HG03097 (cell line): ENCODE measurements around the gene FTO.
"Not testable (repeated sequence)": the region's sequence is repeated elsewhere in the genome, so short reads cannot be mapped to it uniquely, and the experiment has no call there.

Experiments used
- ATAC-seq: cut with Tn5 transposase; IDR thresholded peaks from one replicate; pipeline ENCODE4 v1.9.1; 2021; ENCODE audit not compliant: unreplicated experiment, low FRiP score

FTO gene

GRCh38 chr16:53849994-53850393, 146.0 kb downstream of the FTO start:
- ATAC-seq, result no peak

DNA sequence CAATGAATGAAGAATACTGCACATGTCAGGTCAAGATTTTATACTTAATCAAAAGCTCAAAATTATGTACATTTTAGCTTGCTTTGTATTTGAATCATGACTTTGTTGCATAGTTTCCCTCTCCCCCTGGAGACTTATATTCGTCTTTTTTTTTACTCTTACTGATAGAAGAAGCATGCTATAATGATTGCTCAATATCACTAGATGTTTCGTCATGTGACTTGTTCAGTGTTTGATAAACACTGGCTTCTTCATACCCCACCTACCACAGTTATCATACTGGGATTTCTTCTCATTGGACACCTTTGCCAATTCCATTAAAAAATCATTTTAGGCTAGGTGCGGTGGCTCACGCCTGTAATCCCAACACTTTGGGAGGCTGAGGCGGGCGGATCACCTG, 148.7 kb downstream of the FTO start:
- ATAC-seq, result no peak

- no peak for ATAC-seq
Measured at GRCh38 chr16:53855056-53855455, 151.1 kb downstream of the FTO start.

DNA sequence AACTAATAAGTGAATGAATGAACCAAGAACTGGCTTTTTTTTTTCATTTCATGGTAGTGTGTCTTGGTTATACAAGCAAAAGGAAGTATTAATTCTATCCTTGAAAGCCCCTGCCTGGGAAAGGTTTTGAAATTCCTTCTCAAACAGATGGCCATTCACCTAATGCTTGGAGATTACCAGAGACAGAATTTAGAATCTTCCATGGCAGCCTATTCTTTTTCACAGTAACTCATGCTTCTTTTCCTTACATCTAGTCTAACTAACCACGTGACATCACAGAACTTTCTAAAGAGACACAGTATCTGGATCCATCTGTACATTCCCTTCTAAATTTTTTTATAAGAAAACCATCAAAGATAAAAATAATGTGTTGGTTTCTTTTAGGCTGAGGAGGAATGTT, 151.6 kb downstream of the FTO start:
- ATAC-seq, result no peak

DNA sequence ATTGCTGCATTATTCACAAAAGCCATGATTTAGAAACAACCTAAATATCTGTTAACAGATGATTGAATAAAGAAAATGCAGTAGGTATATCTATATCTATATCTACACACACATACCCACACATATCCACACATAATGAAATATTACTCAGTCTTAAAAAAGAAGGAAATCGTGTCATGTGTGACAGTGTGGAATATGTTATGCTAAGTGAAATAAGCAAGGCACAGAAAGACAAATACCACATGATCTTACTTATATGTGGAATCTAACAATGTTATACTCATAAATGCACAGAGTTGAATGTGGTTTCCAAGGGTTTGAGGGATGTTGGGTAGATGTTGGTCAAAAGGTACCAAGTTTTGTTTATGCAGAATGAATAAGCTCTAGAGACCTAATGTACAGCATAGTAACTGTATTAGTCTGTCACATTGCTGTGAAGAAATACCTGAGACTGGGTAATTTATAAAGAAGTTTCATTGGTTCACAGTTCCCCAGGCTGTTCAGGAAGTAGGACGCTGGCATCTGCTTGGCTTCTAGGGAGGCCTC, 156.1 kb downstream of the FTO start:
- ATAC-seq, result no peak

GRCh38 chr16:53863861-53864260, 159.9 kb downstream of the FTO start:
- ATAC-seq, result no peak

- no peak for ATAC-seq
Measured at GRCh38 chr16:53864819-53865493, 161.0 kb downstream of the FTO start.

DNA sequence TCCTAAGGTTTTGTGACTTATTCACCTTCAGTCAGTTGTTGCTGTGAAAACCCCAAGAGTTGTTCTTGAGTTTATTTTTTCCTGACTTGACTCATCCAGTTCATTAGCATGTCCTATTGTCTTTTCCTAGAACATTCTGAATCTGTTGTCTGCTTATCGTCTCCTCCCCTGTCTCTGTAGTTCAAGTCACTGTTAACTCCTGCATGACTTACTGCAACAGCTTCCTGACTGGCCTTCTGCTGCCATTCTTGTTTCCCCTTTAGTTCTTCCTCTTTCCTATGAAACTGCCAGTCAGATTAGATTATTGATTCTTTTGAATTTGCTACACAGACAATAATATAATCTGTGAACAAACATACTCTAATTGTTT, 161.5 kb downstream of the FTO start:
- ATAC-seq, result no peak

DNA sequence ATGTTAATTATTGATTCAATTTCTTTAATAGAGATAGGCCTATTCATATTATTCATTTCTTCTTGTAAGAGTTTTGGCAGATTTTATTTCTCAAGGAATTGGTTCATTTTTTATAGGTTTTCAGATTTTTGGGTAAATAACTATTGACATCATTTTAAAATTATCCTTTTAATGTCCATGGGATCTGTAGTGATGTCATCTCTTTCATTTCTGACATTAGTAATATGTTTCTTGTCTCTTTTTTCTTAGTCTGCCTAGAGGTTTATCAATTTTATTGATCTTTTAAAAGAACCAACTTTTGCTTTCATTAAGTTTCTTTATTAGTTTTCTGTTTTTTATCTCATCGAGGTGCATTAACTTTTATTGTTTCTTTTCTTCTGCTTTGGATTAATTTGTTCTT, 162.6 kb downstream of the FTO start:
- ATAC-seq, result no peak

GRCh38 chr16:53870831-53871230, 166.9 kb downstream of the FTO start:
- ATAC-seq, result no peak

GRCh38 chr16:53872248-53873221, 168.6 kb downstream of the FTO start:
- ATAC-seq, result no peak

DNA sequence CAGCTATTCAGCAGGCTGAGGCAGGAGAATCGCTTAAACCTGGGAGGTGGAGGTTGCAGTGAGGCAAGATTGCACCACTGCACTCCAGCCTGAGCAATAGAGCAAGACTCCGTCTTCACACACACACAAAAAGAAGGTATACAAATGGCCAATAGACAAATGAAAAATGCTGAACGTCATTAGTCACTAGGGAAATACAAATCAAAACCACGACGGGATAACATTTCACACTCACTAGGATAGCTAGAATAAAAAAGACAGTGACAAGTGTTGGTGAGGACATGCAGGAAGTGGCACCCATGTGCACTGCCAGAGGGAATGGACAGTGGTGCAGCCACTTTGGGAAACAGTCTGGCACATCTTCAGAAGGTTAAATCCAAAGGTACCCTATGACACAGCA, 172.9 kb downstream of the FTO start:
- ATAC-seq, result no peak

DNA sequence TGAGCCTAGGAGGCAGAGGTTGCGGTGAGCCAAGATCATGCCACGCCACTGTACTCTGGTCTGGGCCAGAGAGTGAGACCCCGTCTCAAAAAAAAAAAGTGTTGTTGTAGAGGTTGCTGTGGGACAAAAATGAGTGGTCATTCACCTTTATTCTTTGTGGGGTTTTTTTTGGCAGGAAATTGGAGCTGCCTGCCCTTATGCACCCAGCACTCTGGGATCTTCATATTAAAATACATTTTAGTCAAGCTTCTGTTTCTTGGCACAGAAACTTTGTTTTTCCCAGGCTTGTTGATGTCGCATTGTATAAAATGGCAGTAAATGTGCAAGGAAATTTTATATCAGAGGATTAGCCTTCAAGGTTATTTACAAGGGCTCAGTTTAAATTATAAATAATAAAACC, 174.3 kb downstream of the FTO start:
- no peak for ATAC-seq

GRCh38 chr16:53881371-53881770, 177.4 kb downstream of the FTO start:
- no peak for ATAC-seq

DNA sequence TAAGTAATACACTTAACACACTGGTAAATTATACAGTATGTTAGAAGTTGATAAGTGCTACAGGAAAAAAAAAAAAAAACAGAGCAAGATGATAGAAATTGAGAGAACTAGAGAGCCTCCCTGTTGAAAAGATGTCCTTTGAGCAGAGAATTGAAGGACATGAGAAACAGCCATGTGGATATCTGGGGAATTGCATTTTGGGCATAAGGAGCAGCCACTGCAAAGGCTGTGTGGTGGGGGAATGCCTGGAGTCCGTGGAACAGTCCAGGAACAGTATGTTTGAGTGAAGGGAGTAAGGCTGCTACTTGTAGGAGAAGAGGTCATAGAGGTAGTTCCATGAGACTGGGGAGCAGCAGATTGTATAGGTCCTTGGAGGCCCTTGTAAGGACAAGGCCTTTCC, 178.4 kb downstream of the FTO start:
- ATAC-seq, result no peak

DNA sequence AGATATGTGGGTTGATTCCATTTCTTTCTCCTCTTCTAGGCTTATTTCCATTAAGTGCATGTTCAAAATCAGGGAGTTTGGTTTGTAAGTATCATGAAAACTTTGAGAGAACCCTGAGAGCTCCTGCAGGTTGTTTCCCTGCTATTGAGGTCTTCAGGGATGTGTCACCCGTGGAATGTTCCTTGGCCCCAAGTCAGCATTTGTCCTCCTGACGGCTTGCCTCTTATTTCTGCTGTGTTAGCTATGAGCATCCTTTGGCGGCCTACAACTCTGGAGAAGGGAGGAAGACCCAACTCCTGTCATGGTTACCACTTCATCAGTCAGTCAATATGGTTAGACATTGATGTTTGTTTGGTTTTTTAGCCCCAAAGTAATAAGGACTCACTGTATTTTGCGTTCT, 180.8 kb downstream of the FTO start:
- no peak for ATAC-seq

DNA sequence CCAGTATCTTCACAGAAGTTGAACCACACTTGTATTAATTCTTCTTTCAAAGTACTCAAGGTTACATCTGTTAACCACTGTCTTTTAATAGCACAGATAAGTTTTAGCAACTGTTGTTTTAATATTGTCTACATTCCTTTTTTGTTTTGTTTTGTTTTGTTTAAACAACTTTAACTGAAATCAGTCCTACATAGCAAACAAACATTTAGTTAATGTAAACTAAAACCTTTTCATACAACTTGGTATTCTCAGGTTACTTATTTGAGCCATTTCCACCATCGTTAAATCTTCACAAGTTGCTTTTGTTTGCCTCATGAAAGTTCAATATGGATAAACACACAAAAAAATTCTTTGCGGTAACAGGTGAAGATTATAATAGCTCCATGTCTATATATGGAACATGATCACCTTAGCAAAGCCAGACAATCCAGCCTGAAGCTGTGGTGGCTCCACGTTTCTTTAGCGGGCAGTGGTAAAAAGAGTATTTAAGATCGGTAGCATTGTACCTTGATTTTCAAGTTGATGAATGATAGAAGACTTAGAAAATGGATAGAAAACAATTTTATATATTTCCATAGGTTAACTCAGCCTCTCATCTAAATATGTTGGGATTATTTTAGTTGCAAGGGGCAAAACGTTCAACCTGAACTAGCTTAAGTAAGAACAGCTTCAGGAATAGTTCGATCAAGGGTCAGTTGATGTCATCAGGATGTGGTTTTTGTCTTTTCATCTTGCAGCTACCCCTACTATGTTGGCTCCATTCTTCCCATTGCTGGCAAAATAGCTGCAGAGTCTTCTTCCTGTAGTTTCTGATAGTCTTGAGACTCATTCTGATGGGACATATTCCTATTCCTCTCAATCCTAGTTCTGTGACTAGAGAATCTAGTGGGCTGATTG, 182.8 kb downstream of the FTO start:
- no peak for ATAC-seq

- no peak for ATAC-seq
Measured at GRCh38 chr16:53888222-53888621, 184.3 kb downstream of the FTO start.

DNA sequence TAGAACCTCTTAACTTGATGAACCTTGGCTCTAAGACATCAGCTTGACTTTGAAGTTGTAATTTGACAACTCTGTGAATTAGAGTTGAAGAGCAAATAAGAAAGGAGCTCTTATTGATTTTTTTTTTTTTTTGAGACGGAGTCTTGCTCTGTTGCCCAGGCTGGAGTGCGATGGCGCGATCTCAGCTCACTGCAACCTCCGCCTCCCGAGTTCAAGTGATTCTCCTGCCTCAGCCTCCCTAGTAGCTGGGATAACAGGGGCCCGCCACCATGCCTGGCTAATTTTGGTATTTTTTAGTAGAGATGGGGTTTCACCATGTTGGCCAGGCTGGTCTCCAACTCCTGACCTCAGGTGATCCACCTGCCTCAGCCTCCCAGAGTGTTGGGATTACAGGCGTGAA, 186.9 kb downstream of the FTO start:
- ATAC-seq, result not testable (repeated sequence)

GRCh38 chr16:53891409-53892139, 187.6 kb downstream of the FTO start:
- no peak for ATAC-seq
